Right cardiac atrium (tissue), 5 donors: ENCODE measurements around the gene FCER2. TPM values are rescaled to one million over a fixed set of nuclear protein-coding genes. Genes with fewer than 3 reads are reported as not detected.

Experiments
- ATAC-seq, 2 donors: fragments of 200-7000 bp; cut with Tn5 transposase; one replicate each; pipeline versions ENCODE4 v1.8.0 to v1.9.1; 2020; ENCODE audit warnings: moderate library complexity in 2 of 2, mild to moderate bottlenecking in 1 of 2
- DNase-seq, 3 donors: peaks; one replicate each; pipeline ENCODE4 v3.0.0-alpha.2; 2020
- H3K27ac ChIP-seq: one replicate; pipeline ENCODE4 v1.5.1; 2013; ENCODE audit warnings: mild to moderate bottlenecking, low read length, control low read depth, moderate library complexity
- H3K27me3 ChIP-seq: one replicate; pipeline ENCODE4 v1.6.1; 2013; ENCODE audit not compliant: control insufficient read depth, insufficient read depth
- H3K4me1 ChIP-seq: one replicate; pipeline ENCODE4 v1.6.1; 2013; ENCODE audit warnings: low read length; ENCODE audit not compliant: control insufficient read depth, insufficient read depth
- H3K4me3 ChIP-seq: one replicate; pipeline ENCODE4 v1.5.1; 2013; ENCODE audit warnings: low read length, control low read depth
- H3K9me3 ChIP-seq: one replicate; pipeline ENCODE4 v1.6.1; 2013; ENCODE audit warnings: low read length; ENCODE audit not compliant: control insufficient read depth
- WGBS: extraction: QIAGEN DNeasy Blood & Tissue Kit; methylation state at CpG from one replicate; pipeline ENCODE4 v1.1.7; 2013; 5-methylcytosine and 5-hydroxymethylcytosine counted together
- intact Hi-C, 4 donors: fragments of 100-400 bp; cut with DNase I; formaldehyde crosslinking; loops; one replicate each; pipeline versions ENCODE4 v1.11.0 to v1.14.0; 2022 to 2023
- polyA plus RNA-seq: library from polyadenylated mRNA; stranded (reverse); fragments of 200-250 nt; gene quantifications from one replicate; pipeline ENCODE4 v1.2.3, GENCODE V29; 2013
- total RNA-seq, 4 donors: library from RNA; stranded (reverse); fragmentation: NEBNext Ultra II Directional; extraction: Animal tissue kit (Norgen Biotek cat#: 25700); gene quantifications; one replicate each; pipeline ENCODE4 v1.2.1, GENCODE V29; 2021
- donor health status: healthy with polysubstance abuse.
- donor health status: DM: no; HTN: yes; CAD: no.
- donor health status: DM: no; HTN: no; CAD: no.
- donor health status: DM: no; HTN: yes; CAD: no; lungs with severe emphysema.
- donor health status: DM: yes; HTN: yes; CAD: no.

FCER2 gene
- total and polyA plus RNA-seq, 5 donors = 0.09 TPM; not detected in 4

DNA sequence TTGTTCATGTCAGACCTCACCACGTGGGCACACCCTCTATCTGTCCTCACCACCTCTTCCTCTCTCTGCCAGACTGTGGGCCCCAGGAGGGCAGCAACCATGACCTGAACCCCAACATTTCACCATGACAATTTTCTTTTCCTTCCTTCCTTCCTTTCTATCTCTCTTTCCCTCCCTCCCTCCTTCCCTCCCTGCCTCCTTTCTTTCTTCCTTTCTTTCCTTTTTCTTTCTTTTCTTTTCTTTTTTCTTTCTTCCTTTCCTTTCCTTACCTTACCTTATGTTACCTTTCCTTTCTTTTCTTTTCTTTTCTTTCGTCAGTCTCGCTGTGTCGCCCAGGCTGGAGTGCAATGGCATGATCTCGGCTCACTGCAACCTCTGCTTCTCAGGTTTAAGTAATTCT, 8.7 kb upstream of the FCER2 start:
- no peaks in the 10 kb centered on the region for H3K4me1 ChIP-seq
- H3K9me3 ChIP-seq = no peaks in the 10 kb centered on the region
- no peak overlapping the region for H3K4me3 ChIP-seq
- WGBS = 76% methylated on average over 5 of the region's 5 CpGs
- H3K27me3 ChIP-seq = no peaks in the 10 kb centered on the region
- DNase-seq (no peak), ATAC-seq (no peak)
- H3K27ac ChIP-seq = no peak overlapping the region
- intact Hi-C loops = no loop called here

DNA sequence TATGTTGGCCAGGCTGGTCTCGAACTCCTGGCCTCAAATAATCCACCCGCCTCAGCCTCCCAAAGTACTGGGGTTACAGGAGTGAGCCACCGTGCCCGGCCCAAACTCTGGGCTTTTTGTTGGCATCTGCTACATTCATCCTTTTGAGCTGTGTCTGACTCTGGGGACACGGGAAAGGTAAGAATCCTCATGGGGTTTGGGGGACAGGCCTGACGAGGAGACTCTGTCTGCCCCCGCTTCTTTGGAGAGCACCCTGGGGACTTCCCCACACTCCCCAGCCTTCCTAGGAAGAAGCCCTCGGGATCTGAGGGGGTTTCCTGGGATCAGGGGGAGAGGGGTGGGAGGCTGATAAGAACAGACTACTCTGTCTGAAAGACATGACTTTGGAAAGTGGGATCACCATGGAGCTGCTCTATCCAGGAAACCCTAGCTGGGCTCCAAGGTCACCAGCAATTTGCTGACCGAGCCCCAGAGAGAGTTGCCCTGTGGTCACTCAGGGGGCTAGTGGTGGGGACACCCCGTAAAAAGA, 8.1 kb upstream of the FCER2 start:
- WGBS = 70% methylated on average over 10 of the region's 10 CpGs
- H3K27ac ChIP-seq = no peak overlapping the region
- no peak for ATAC-seq
- H3K4me3 ChIP-seq = no peak overlapping the region
- H3K4me1 ChIP-seq = no peaks in the 10 kb centered on the region
- DNase-seq = no peak
- H3K9me3 ChIP-seq = no peaks in the 10 kb centered on the region
- intact Hi-C loops = no loop called here
- no peaks in the 10 kb centered on the region for H3K27me3 ChIP-seq

DNA sequence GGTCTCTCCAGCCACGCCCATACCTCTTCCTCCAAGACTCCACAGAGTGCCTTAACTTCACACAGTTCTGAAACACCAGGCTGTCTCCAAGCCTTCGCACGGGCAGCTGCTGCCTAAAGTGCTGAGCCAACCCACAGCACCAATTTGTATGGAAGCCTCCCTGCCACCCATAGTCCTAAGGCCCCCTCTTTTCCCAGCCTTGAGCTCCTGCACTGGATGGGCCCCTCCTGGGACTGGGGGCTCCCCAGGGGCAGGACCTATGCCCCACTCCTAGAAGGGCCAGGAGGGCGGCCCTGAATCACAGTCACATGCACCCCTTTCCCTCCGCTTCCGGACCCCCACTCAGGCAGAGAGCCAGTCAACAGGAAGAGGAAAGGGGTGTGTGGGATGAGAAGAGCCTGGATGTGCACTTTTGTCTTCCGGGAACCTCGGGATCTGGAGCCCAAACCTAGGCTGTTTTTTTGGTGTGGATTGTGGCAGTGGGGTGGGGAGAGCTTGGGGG, 5.1 kb upstream of the FCER2 start:
- no peaks in the 10 kb centered on the region for H3K27me3 ChIP-seq
- intact Hi-C loops = no loop called here
- H3K27ac ChIP-seq = no peak overlapping the region
- H3K4me1 ChIP-seq = no peaks in the 10 kb centered on the region
- no peak overlapping the region for H3K4me3 ChIP-seq
- DNase-seq = no peak
- H3K9me3 ChIP-seq = no peaks in the 10 kb centered on the region
- peak; percentile 6 to 21 for ATAC-seq
- WGBS = 48% methylated on average over 8 of the region's 8 CpGs

DNA sequence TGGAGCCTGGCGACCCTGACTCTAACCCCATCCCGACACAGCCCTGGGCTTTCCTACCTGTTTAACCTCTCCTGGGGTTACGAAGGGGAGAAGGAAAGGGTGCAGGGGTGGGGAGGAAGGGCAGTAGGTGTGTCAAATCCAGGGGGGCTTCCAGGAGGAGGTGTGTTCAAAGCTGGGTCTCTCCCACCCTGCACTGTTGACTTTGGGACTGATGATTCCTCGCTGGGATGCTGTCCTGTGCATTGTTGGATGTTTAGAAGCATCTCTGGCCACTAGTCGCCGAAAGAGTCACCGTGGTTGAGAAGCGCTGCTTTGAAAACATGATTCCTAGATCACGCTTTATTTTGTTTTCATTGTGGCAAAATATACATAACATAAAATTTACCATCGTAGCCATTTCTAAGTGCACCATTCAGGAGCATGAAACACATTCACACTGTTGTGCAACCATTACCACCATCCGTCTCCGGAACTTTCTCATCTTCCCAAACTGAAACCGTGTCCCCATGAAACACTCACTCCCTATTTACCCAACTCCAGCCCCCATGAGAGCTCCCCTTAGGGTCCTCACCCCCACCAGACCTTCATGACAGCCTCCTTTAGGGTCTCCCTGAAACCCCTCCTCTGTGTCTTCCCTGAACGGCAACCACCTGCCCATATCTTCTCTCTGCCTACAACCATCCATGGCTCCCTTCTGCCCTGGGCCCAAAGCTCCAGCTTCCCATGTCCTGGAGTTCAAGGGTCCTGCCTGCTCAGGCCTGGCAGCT, 4.4 kb upstream of the FCER2 start:
- Histone ChIP-seq H3K27ac (no peak overlapping the region), H3K9me3 (no peaks in the 10 kb centered on the region), H3K4me1 (no peaks in the 10 kb centered on the region), H3K4me3 (no peak overlapping the region), H3K27me3 (no peaks in the 10 kb centered on the region)
- intact Hi-C loops = no loop called here
- ATAC-seq (peak in 1 of 2 donors; percentile 14), DNase-seq (no peak)
- 73% methylated on average over 14 of the region's 14 CpGs for WGBS

DNA sequence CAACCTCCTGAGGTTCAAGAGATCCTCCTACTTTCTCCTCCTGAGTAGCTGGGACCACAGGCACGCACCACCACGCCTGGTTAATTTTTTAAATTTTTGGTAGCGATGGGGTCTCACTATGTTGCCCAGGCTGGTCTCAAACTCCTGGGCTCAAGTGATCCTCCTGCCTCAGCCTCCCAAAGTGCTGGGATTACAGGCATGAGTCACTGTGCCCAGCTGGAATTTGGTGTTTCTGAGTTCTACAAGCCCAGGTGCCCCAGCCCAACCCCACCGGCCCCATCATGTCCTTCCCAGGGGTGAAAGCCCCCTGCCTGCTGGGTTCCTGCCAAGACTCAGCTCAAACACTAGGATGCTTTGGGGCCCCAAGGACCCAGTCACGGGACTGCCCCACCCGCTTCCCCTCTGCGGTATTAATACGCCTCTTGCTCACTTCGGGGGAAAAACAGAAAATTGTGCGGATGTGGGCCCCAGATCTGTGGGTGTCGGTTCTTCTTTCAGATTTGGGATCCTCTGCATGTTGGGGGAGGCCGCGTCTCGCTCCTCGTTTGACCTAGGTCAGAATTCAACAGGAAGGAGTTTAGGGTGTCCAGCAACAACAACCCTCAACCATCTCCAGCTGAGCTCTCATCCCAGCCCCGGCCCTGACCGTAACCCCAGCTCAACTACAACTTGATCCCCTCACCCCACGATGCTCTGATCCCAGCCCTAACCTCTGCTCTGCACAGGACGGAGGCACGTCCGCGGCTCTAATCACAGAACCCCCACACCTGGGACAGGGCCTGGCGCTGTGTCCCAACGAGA, 3.7 kb upstream of the FCER2 start:
- Histone ChIP-seq H3K27me3 (no peaks in the 10 kb centered on the region), H3K4me1 (no peaks in the 10 kb centered on the region), H3K27ac (no peak overlapping the region), H3K9me3 (no peaks in the 10 kb centered on the region), H3K4me3 (no peak overlapping the region)
- DNase-seq = peak; percentile 46 to 73 (median 66)
- WGBS = 59% methylated on average over 24 of the region's 24 CpGs
- intact Hi-C loops = no loop called here
- ATAC-seq = peak; percentile 15 to 47

DNA sequence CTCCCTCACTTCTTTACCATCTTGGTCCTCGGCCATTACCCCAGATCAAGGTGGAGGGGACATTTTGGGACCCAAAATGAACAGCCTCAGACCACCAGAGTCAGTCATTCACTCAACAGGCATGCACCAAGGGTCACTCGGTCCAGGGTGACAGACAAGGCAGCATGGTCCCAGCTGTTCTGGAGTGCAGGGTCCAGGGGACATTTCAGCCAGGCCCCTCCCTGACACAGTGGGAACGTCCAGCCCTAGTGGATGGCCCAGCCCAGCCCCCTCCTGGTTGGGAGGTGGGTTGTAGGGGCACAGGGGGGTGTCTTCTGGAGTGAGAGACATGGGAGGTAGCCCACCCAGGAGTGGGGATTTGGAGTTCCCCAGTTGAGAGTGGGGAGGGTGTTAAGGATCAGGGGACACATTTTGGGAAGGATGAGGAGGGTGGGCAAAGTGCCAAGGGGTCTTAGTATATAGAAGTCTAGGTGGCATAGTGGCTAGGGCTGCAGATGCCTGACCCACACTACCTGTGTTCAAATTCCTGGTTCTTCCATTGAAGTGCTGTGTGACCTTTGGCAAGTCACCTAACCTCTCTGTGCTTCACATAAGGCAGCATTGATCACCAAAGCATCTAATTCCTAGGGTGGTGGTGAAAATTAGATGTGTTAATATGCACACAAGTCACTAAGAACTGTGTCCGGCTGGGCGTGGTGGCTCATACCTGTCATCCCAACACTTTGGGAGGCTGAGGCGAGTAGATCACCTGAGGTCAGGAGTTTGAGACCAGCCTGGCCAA, 2.5 kb upstream of the FCER2 start:
- WGBS = 77% methylated on average over 6 of the region's 6 CpGs
- intact Hi-C loops = no loop called here
- Histone ChIP-seq H3K9me3 (no peaks in the 10 kb centered on the region), H3K27me3 (no peaks in the 10 kb centered on the region), H3K27ac (no peak overlapping the region), H3K4me3 (no peak overlapping the region), H3K4me1 (no peaks in the 10 kb centered on the region)
- ATAC-seq = no peak
- DNase-seq = no peak

DNA sequence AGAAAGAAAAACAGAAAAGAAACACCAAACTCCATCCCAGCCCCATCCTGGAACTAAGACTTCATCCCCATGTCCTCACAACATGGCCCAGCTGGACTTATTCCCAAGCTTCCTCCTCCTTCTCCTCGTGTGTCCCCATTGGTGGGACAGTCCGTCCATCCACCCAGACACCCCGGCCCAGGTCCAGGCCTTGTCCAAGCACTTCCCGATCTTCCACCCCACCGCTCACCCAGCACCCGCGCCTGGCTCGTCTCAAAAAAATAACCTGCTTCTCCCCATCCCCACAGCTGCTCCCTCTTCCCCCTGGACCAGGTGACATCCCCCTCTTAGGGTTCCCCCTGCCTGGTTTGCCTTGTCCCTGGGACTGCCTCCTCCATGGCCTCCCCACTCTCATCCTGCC, 1.4 kb upstream of the FCER2 start:
- Histone ChIP-seq H3K9me3 (no peaks in the 10 kb centered on the region), H3K4me1 (no peaks in the 10 kb centered on the region), H3K27ac (no peak overlapping the region), H3K27me3 (no peaks in the 10 kb centered on the region), H3K4me3 (no peak overlapping the region)
- no peak for DNase-seq
- intact Hi-C loops = no loop called here
- WGBS = 59% methylated on average over 8 of the region's 8 CpGs
- ATAC-seq = no peak

DNA sequence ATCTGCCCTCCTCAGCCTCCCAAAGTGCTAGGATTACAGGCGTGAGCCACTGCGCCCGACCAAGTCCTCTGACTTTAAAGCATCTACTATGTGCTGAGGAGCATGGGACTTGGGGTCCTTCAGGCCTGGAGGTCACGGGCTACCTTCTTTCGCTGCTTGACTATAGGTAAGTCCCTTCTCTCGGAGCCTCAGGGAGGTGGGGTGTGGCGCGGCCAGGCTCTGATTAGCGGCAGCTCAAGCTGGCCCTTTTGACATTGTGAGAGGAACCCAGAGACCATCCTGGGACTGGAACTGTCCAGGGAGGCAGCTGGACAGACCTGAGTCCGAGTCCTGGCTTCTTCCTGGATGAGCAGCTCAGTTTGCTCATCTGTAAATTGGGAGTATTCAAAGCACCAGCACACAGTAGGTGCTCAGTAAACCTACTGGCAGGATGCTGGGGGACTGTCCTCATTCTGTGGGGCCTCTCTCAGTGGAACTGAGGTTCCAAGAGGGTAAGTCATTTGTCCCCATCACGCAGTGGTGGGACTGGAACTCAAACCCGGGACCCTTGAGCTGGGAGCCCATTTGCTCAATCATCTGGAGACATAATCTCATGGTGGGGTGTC, 780 bp downstream of the FCER2 start:
- Histone ChIP-seq H3K27ac (no peak overlapping the region), H3K4me1 (no peaks in the 10 kb centered on the region), H3K9me3 (no peaks in the 10 kb centered on the region), H3K27me3 (no peaks in the 10 kb centered on the region), H3K4me3 (no peak overlapping the region)
- 89% methylated on average over 12 of the region's 12 CpGs for WGBS
- intact Hi-C loops = no loop called here
- ATAC-seq (no peak), DNase-seq (no peak)

DNA sequence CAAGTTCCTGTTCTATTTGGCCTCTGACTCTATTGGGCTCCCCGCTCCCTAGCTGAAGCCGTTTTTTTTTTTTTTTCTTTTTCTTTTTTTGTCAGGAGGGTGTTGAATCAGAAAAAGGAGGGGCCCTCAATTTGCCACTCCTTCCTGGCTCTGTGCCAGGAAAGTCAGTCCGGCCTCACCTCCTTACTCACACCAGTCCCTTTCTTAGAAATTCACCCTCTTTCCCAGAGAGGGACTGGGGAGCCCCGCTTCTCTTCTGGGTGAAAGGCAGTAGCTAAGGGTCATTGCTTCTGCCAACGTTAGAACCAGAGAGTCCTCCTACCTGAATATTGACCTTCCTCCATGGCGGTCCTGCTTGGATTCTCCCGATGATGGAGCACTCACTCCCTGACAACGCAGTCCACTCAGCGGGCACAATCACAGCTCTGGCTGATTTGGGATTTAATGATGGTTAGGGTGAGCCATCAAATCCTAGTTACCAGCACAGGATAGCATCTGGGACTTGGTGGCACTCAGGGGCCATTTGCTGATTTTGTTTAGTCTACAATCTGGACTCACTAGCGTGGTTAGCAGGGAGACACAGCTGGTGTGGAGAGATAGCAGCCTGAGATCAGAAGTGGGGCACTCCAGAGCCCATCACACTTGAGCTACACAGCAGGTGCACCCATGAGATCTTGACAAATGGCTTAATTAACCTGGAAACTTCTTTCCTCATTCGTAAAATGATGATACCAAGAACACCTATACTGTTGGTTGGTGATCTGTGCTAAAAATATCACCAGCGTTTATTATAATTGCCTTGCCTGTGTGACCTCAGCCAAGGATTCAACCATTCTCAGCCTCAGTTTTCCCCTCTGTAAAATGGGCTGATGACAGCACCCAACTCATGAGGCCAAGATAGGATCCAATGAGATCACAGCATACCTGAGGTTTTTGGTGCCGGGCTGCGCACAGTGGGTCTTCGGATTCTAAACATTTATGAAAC, 2.2 kb downstream of the FCER2 start:
- Histone ChIP-seq H3K27me3 (no peaks in the 10 kb centered on the region), H3K4me3 (no peak overlapping the region), H3K9me3 (no peaks in the 10 kb centered on the region), H3K27ac (no peak overlapping the region), H3K4me1 (no peaks in the 10 kb centered on the region)
- ATAC-seq = no peak
- 56% methylated on average over 15 of the region's 15 CpGs for WGBS
- intact Hi-C loops = no loop called here
- DNase-seq = peak in 1 of 3 donors; percentile 3

DNA sequence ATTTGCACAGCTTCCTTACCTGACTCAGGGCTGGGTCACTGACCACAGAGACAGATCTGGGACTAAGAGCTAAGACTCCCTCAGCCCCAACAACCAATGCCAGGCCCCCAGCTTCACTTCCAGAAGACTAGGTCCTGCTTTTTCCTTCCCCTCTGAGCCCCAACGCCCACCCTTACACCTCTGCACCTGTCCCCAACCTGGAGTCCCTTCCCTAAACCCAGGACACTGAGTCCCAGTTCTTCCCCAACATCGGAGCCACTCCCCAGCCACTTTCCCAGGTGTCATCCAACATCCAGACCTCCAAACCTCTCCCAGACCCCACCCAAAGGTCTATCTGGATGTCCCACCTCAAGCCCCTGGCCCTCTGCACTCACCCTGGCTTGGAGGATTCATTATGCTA, 2.9 kb downstream of the FCER2 start:
- H3K27ac ChIP-seq = no peak overlapping the region
- 44% methylated on average over 2 of the region's 2 CpGs for WGBS
- no peak overlapping the region for H3K4me3 ChIP-seq
- H3K9me3 ChIP-seq = no peaks in the 10 kb centered on the region
- DNase-seq (peak in 1 of 3 donors; percentile 12), ATAC-seq (no peak)
- H3K4me1 ChIP-seq = no peaks in the 10 kb centered on the region
- no peaks in the 10 kb centered on the region for H3K27me3 ChIP-seq
- intact Hi-C loops = no loop called here
